Activated CD4-positive, alpha-beta T cell treated with anti-CD3 and anti-CD28 coated beads, Interleukin-2, amount 10 ng/mL, durations not matched to agents 7 days and 5 days (primary cell): ENCODE data around the gene STH. TPM values are rescaled to one million over a fixed set of nuclear protein-coding genes. Genes with fewer than 3 reads are reported as not detected.

Experiments
- CTCF ChIA-PET: fragments of 350-600 bp; sonication (Branson Sonifier 250); formaldehyde crosslinking; loops from one replicate; lab custom pipeline; 2021; ENCODE audit warnings: antibody characterized with exemption; lab: Charles Lee
- POLR2A ChIA-PET: fragments of 350-600 bp; sonication (Branson Sonifier 250); formaldehyde crosslinking; loops from one replicate; lab custom pipeline; 2021; ENCODE audit warnings: antibody characterized with exemption; lab: Charles Lee
- DNase-seq: peaks from one replicate; pipeline ENCODE4 v3.0.0-alpha.2; 2020
- H3K27ac Mint-ChIP-seq: one replicate; pipeline ENCODE4 v1.8.0; 2021; ENCODE audit warnings: mild to moderate bottlenecking, moderate library complexity, mixed read lengths
- H3K27me3 Mint-ChIP-seq: one replicate; pipeline ENCODE4 v1.8.0; 2021; ENCODE audit warnings: mixed read lengths
- H3K36me3 Mint-ChIP-seq: one replicate; pipeline ENCODE4 v1.8.0; 2021; ENCODE audit warnings: low read depth, mixed read lengths
- H3K4me1 Mint-ChIP-seq: one replicate; pipeline ENCODE4 v1.8.0; 2021; ENCODE audit warnings: mixed read lengths
- H3K4me3 Mint-ChIP-seq: one replicate; pipeline ENCODE4 v1.8.0; 2021; ENCODE audit warnings: mild to moderate bottlenecking, moderate library complexity, mixed read lengths
- H3K9me3 Mint-ChIP-seq: one replicate; pipeline ENCODE4 v1.8.0; 2021; ENCODE audit warnings: mixed read lengths
- total RNA-seq, 2 experiments: library from RNA; stranded (reverse); gene quantifications; one replicate each; pipeline ENCODE4 v1.2.3, GENCODE V29; 2021

Gene STH
- total RNA-seq, 2 experiments from 2014 or later = not detected

GRCh38 chr17:46039592-46040186 is 40.6 kb downstream of the STH start:
- POLR2A ChIA-PET = no interaction called here
- Mint-ChIP-seq H3K27ac (no peak overlapping the region), H3K9me3 (no peaks in the 10 kb centered on the region)

DNA sequence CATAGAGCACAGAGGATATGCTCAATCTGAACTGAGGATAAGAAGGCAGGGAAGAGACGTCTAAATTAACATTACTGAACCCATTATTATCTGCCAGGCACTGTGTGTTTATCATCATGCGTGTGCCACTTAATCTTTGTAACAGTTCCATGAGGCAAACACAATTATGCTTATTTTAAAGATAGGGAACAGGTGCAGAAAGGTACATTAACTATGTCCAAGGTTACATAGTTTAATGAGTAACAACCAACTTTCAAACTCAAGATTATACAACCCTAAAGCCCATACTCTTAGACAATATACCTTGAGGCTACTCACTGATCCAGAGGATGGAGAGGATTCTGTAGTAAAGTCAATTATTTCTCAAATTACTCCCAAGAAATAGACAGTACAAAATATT is 43.2 kb downstream of the STH start:
- Mint-ChIP-seq H3K4me1 (peaks cover 12% of the 10 kb centered on the region), H3K27ac (no peak overlapping the region), H3K4me3 (no peak overlapping the region), H3K36me3 (peaks cover 44% of the 10 kb centered on the region), H3K27me3 (no peaks in the 10 kb centered on the region), H3K9me3 (no peaks in the 10 kb centered on the region)
- CTCF ChIA-PET = no interaction called here
- no peak for DNase-seq
- POLR2A ChIA-PET = no interaction called here

More at GRCh38 chr17:46039592-46040186, 40.6 kb downstream of the STH start:
- no peak for DNase-seq
- Mint-ChIP-seq H3K27me3 (no peaks in the 10 kb centered on the region), H3K4me3 (no peak overlapping the region), H3K36me3 (peaks cover 55% of the 10 kb centered on the region), H3K4me1 (peaks cover 8% of the 10 kb centered on the region)
- CTCF ChIA-PET = interaction anchor here (1.1 to 1.3 kb wide), 2 partner anchors 12 to 17 kb away, joined by 3 read pairs; no protein-coding TSS in a partner anchor

DNA sequence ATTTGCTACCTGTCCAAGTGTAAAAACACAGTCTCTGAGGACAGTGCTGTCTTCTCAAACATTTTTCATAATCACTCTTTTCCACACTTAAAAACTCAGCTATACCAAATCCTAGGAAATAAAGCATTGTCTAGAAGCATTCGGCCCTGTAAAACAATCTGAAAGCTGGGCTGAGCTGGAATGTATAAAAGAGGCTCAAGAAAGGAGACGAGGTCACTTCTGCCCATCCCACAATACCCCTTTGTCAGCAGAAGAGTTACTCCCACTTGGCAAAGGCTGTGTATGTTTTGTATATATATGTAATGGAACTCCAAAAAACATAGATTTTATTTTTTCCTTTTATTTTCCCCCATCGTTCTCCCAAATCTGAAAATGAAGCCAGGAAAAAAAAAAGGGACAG is 43.9 kb downstream of the STH start:
- Mint-ChIP-seq H3K36me3 (peaks cover 44% of the 10 kb centered on the region), H3K27me3 (no peaks in the 10 kb centered on the region), H3K4me3 (no peak overlapping the region), H3K4me1 (peaks cover 12% of the 10 kb centered on the region), H3K27ac (no peak overlapping the region), H3K9me3 (no peaks in the 10 kb centered on the region)
- ChIA-PET CTCF (interaction anchor here (0.9 kb wide), 1 partner anchor 22 kb away, joined by 3 read pairs; no protein-coding TSS in a partner anchor), POLR2A (no interaction called here)
- DNase-seq = no peak

GRCh38 chr17:46043606-46044005 is 44.6 kb downstream of the STH start:
- Mint-ChIP-seq H3K4me3 (no peak overlapping the region), H3K36me3 (peaks cover 41% of the 10 kb centered on the region), H3K9me3 (no peaks in the 10 kb centered on the region), H3K4me1 (peaks cover 12% of the 10 kb centered on the region), H3K27me3 (no peaks in the 10 kb centered on the region), H3K27ac (peak overlapping the region; percentile 33)
- no peak for DNase-seq
- ChIA-PET CTCF (interaction anchor here (0.9 to 1.2 kb wide), 5 partner anchors 9 to 167 kb away, joined by 3 to 6 read pairs (median 3); no protein-coding TSS in a partner anchor), POLR2A (no interaction called here)

DNA sequence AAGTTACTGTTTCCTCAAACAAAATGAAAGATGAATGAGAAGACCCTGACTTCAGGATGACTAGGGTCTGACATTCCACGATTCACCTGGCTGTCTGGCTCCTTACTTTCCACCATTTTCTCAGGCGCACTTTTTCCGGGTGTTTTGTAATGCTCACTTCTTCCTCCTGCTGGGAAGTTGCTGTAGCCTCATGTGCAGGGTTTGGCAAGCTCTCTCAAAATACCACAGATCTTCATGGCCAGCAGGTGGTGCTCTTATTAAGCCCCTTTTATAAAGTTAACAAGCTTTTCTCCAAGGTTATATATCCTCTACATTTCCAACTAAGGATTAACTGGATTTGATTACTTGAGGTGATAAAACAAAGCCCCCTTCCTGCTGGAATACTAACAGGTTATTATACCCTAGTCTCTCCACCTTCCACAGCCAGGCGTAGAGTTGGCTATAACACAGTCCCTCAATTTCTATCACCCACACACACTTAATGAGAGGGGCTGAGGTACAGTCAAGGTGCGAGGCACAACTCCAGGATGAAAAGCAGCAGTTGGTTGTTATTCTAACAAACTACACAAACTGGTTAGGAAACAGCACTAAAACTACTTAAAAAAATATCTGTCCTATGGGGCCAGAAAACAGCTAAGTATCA is 45.4 kb downstream of the STH start:
- H3K9me3 Mint-ChIP-seq = no peaks in the 10 kb centered on the region
- no peaks in the 10 kb centered on the region for H3K27me3 Mint-ChIP-seq
- DNase-seq = peak; percentile 57
- peaks cover 12% of the 10 kb centered on the region for H3K4me1 Mint-ChIP-seq
- H3K36me3 Mint-ChIP-seq = peaks cover 36% of the 10 kb centered on the region
- CTCF ChIA-PET = interaction anchor here (0.9 to 1.2 kb wide), 7 partner anchors 10 to 168 kb away, joined by 3 to 6 read pairs (median 3); no protein-coding TSS in a partner anchor
- H3K4me3 Mint-ChIP-seq = no peak overlapping the region
- POLR2A ChIA-PET = no interaction called here
- no peak overlapping the region for H3K27ac Mint-ChIP-seq

DNA sequence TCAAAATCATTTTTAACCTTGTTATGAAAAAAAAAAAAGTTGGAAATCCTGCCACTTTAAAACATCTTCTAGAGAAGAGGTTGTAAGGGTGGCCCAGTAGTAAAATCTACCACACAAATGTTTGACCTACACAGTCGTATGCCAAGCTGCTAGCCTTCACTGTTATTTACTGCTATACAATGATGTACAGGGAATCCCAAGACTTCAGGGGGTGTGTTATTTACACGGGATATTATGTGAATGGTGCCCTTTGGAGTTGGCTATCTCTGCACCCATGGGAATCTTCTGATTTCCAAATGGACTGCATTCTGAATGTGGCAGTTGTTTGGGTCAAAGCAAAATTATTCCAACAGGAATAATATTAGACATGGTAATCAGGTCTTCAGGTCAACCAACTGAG is 45.9 kb downstream of the STH start:
- H3K27ac Mint-ChIP-seq = no peak overlapping the region
- H3K4me3 Mint-ChIP-seq = no peak overlapping the region
- H3K4me1 Mint-ChIP-seq = peaks cover 12% of the 10 kb centered on the region
- POLR2A ChIA-PET = no interaction called here
- H3K36me3 Mint-ChIP-seq = peaks cover 35% of the 10 kb centered on the region
- CTCF ChIA-PET = interaction anchor here (1.0 to 1.2 kb wide), 6 partner anchors 11 to 168 kb away, joined by 3 to 6 read pairs (median 4); no protein-coding TSS in a partner anchor
- no peaks in the 10 kb centered on the region for H3K27me3 Mint-ChIP-seq
- DNase-seq = no peak
- H3K9me3 Mint-ChIP-seq = no peaks in the 10 kb centered on the region

- peaks cover 34% of the 10 kb centered on the region for H3K36me3 Mint-ChIP-seq
Observed at GRCh38 chr17:46045639-46046038, 46.6 kb downstream of the STH start.

GRCh38 chr17:46046957-46047356 is 47.9 kb downstream of the STH start:
- no peaks in the 10 kb centered on the region for H3K9me3 Mint-ChIP-seq
- no peak for DNase-seq
- ChIA-PET CTCF (no interaction called here), POLR2A (no interaction called here)
- H3K36me3 Mint-ChIP-seq = peaks cover 42% of the 10 kb centered on the region
- H3K4me1 Mint-ChIP-seq = peaks cover 16% of the 10 kb centered on the region
- no peak overlapping the region for H3K27ac Mint-ChIP-seq
- H3K4me3 Mint-ChIP-seq = no peak overlapping the region
- no peaks in the 10 kb centered on the region for H3K27me3 Mint-ChIP-seq

More at GRCh38 chr17:46045639-46046038, 46.6 kb downstream of the STH start:
- Mint-ChIP-seq H3K9me3 (no peaks in the 10 kb centered on the region), H3K4me1 (peaks cover 12% of the 10 kb centered on the region), H3K4me3 (no peak overlapping the region), H3K27me3 (no peaks in the 10 kb centered on the region), H3K27ac (no peak overlapping the region)
- DNase-seq = no peak
- ChIA-PET CTCF (no interaction called here), POLR2A (no interaction called here)

DNA sequence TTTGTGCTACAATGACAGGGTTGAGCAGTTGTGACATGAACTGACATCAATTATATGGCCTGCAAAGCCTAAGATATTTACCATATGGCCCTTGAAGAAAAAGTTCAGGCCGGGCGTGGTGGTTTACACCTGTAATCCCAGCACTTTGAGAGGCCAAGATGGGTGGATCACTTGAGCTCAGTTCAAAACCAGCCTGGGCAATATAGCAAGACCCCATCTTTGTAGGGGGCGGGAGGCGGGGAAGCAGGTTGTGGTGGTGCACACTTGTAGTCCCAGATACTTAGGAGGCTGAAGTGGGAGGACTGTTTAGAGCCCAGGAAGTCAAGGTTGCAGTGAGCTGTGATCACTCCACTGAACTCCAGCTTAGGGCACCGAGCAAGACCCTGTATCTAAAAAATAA is 48.3 kb downstream of the STH start:
- H3K9me3 Mint-ChIP-seq = no peaks in the 10 kb centered on the region
- no peak for DNase-seq
- CTCF ChIA-PET = no interaction called here
- H3K4me3 Mint-ChIP-seq = no peak overlapping the region
- POLR2A ChIA-PET = no interaction called here
- H3K27me3 Mint-ChIP-seq = no peaks in the 10 kb centered on the region
- H3K36me3 Mint-ChIP-seq = peaks cover 45% of the 10 kb centered on the region
- peaks cover 19% of the 10 kb centered on the region for H3K4me1 Mint-ChIP-seq
- no peak overlapping the region for H3K27ac Mint-ChIP-seq

GRCh38 chr17:46047856-46048255 is 48.8 kb downstream of the STH start:
- CTCF ChIA-PET = no interaction called here
- H3K4me1 Mint-ChIP-seq = peaks cover 19% of the 10 kb centered on the region
- no peak overlapping the region for H3K27ac Mint-ChIP-seq
- no peaks in the 10 kb centered on the region for H3K9me3 Mint-ChIP-seq
- no peaks in the 10 kb centered on the region for H3K27me3 Mint-ChIP-seq
- no peak overlapping the region for H3K4me3 Mint-ChIP-seq
- no peak for DNase-seq
- POLR2A ChIA-PET = no interaction called here
- H3K36me3 Mint-ChIP-seq = peaks cover 46% of the 10 kb centered on the region

Other genes starting within 250 kb of the STH start
- gene CRHR1, start 214.9 kb upstream of the STH start, total RNA-seq = not detected
- gene SPPL2C, start 154.4 kb upstream of the STH start, total RNA-seq = not detected
- under 1 TPM; 0.12 to 0.46 TPM for gene MAPT, start 104.7 kb upstream of the STH start, total RNA-seq
- 10 to 100 TPM; 85.7 to 97.7 TPM for gene KANSL1, start 194.2 kb downstream of the STH start, total RNA-seq